ENCODE measurements around the gene GDF2.

The GDF2 gene

DNA sequence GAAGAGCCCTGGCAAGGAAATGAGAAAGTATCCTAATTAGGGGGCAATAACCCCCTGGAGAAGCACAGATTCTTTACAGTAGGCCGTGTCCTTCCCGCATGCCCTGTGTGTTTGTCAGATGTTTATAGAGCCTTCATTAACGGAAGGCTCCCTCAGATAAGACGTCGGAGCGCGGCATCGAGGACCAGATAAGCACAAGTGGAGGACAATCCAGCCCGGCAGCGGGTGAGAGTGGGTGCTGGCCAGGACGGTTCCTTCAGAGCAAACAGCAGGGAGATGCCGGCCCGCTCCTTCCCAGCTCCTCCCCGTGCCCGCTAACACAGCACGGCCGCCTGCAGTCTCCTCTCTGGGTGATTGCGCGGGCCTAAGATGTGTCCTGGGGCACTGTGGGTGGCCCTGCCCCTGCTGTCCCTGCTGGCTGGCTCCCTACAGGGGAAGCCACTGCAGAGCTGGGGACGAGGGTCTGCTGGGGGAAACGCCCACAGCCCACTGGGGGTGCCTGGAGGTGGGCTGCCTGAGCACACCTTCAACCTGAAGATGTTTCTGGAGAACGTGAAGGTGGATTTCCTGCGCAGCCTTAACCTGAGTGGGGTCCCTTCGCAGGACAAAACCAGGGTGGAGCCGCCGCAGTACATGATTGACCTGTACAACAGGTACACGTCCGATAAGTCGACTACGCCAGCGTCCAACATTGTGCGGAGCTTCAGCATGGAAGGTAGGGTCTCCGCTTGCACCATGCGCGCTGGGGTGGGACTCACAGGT, at the start of gene GDF2:
Gene GDF2, plus strand, starts transcription at position 155 of the 762 bp plus-strand sequence. Its CDS starts 215 bp downstream, at position 370.
- DNase-seq, result no peak

GRCh38 chr10:47276071-47276470, 46.2 kb upstream of the GDF2 start:
- no peak for DNase-seq

DNA sequence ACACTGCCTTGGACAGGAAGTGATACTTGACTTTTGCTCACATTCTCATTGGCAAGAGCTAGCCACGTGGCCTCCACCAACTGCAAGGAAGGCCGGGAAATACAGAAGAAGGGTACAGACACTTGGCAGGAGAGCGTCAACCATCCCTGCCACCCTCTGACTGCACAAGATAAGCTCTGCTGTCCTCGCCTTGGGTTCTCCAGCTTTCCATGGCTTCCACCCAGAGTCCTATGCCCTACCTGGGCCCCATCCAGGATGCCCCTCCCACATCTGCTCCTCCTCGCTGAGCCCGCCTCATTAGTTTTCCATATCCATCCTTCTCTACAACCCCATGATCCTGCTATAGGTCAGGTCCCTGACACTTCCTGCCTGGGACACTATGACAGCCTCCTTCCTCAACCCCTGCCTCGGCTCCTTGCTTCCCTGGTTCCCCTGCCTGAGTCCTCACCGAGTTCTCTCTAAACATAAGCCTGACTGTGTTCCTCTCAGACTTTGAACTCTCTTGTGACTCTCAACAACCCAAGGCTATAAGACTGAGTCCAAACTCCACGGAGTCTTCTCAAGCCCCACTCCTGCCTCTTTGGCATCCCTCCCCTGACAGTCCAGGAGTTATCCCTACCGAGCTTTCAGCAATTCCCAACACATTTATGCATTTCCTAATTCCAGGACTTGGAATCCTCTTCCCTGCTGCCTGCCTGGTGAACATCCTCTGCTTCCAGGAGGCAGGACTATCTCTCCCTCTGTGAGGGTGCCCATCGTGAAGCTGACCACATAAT, 45.5 kb upstream of the GDF2 start:
- DNase-seq, result no peak

DNA sequence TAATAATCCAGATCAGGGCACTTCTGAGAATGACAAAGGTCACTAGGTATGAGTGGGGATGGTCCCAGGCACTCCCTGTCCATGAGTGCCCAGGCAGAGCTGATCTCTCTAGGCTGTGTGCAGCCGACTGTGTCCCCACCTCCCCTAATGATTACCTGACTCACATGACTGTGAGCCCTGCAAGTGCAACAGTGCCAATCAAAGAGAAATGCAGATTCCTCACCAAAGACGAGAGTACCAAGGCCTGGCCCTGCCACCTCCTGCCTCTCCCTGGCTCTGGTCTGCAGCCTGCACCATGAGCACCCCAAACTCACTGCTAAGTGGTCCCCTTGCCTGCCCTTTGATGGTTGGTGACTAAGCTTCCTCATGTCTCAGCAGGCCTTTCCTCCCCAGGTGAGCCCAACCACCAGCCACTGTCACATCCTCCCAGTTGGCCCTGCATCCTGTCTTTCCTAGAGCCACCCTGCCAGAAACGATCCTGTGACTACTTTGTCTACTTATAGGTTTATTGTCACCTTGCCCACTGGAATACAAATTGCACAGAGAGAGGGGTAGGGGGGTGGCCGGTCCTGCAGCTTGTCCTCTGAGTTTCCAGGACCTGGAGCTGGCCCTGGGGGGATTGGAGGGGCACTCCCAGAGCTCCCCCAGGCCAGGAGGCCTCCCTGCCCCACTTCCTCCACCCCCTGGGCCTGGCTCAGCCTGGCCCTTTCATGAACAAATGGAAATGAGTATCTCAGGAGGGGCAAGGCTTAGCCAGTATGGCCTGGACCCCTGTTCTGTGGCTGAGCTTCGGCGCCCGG, 44.7 kb upstream of the GDF2 start:
- DNase-seq, result peak in 1 of 2 experiments; percentile 4

DNA sequence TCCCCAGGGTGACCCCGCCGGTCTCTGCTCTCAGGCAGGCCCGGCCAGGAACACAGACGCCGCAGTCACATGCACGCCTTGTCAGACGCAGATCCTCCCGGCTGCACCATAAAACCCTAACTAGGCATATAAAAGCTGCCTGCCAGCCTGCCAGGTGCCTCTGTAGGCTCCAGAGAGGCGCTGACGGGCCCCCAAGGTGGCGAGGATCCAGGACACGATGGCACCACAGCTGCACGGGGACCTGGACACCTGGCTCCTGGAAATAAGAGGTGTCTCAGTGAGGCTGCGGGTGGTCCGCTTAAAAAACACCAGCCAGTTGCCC, 44.1 kb upstream of the GDF2 start:
- DNase-seq, result no peak

DNA sequence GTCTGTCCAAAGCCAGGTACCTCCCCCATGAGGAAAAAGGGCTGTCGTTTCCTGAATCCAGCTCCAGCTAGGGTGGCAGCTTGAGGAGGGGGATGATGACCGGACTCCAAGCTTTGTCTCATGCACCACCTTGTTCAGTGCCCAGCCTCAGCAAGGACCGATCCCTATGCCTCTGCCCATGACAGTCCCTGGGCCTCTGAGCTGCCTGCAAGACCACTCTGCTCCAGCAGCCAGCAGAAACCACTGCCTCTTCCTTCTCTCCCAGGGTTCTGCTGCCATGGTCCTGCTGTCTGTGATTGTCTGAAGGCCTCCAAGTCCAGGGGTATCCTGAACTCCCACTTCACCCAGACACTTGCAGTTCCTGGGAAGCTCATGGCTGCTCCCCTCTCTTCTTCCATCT, 43.5 kb upstream of the GDF2 start:
- DNase-seq, result no peak

DNA sequence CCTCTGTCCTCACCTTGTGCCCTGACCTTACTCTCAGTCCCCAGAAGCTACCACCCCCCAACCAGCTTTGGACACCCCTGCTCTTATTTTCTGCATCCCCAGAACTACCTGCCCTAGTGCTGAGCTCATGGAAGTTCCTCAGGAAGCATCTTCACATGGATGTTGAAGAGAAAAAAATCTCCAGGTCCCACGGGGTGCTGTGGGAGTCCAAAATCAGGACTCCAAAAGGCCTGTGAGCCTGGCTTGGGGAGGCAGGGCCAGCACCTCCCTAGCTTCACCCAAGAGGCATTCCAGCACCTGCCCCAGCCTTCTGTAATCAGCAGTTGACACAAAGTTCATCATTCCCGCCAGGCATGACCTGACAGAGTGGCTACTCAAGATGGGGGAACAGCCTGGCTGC, 43.0 kb upstream of the GDF2 start:
- no peak for DNase-seq

- no peak for DNase-seq
These were observed 40.1 kb upstream of the GDF2 start for GRCh38 chr10:47282005-47282656.

DNA sequence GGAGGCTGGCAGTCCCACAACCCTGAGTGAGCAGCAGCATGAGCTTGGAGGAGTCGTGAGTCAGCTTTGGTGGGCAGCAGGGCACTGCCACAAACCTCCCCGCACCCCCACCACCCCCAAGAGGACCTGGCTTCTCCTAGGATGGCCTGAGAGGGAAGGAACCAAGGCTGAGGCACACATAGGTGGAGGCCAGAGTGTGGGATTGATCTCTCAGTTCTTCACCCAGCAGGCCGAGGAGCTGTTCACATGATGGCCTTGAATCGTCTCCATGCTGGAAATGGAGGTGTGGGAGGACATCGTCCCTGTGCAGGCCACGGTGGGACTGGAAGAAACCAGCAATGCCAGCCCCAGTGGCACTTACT, 39.6 kb upstream of the GDF2 start:
- no peak for DNase-seq

DNA sequence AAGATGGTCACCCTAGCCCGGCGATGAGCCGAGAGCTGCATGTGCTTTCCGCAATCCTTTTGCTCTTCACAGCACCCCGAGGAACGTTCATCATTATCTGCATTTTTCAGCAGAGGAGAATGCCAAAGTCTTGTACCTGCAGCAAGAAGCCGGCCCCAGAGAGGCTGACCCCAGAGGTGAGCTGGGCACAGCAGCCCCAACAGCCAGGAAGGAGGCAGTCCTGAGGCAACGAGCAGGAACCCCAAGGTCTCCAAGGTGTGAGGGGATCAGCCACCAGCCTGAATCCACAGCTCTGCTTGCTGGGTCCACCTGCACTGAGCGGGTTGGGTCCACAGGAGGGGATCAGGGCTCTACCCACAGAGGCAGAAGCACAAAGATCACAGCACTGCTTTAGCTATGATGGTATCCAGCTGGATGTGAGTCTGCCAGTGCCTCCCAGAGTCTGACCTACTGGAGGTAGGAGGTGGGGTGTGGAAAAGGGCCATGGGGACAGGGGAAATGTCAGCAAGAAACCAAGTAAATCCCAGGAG, 39.1 kb upstream of the GDF2 start:
- DNase-seq, result no peak

- DNase-seq, result no peak
These were observed 38.4 kb upstream of the GDF2 start for GRCh38 chr10:47283848-47284247.

- DNase-seq, result no peak
These were observed 36.7 kb upstream of the GDF2 start for GRCh38 chr10:47285381-47286115.

GRCh38 chr10:47286116-47286505, 36.1 kb upstream of the GDF2 start:
- DNase-seq, result no peak

GRCh38 chr10:47286591-47287315, 35.5 kb upstream of the GDF2 start:
- DNase-seq, result no peak

- no peak for DNase-seq
These were observed 34.9 kb upstream of the GDF2 start for GRCh38 chr10:47287365-47287802.

DNA sequence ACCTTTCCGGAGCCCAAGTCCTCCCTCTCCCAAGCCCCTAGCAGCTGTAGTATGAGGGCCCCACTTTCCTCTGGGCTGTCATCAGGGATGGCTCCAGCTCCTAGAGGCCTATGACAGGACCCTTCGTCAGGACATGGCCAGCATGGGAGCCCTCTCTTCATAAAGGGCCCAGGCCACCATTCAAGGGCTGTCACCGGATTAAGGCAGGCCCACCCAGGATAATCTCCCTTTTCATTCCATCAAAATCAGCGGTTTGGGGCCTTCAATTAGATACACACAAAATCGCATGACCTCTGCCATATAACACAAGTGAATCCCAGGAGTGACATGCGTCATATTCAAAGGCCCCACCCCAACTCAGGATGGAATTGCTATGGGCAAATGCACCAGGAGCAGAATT, 34.4 kb upstream of the GDF2 start:
- DNase-seq, result no peak

DNA sequence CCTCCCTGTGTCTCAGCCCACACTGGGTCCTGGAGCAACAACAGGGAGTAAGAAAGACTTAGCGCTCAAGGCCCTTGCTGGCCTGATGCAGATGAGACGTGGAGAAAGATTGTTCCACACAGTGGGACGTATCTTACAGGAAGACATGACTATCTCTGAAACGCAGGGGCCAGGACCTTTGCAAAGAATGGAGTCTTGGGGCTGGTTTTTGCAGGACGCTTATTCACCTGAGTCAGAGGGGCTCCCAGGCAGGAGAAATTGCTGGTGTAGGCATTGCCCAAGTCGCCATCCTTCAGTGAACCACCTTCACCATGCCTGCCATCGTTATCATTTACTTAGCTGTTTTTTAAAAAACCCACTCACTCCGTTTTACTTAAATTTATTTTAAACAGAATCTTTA, 34.0 kb upstream of the GDF2 start:
- no peak for DNase-seq

- no peak for DNase-seq
These were observed 33.2 kb upstream of the GDF2 start for GRCh38 chr10:47288916-47289495.

- no peak for DNase-seq
These were observed 32.3 kb upstream of the GDF2 start for GRCh38 chr10:47289921-47290320.

DNA sequence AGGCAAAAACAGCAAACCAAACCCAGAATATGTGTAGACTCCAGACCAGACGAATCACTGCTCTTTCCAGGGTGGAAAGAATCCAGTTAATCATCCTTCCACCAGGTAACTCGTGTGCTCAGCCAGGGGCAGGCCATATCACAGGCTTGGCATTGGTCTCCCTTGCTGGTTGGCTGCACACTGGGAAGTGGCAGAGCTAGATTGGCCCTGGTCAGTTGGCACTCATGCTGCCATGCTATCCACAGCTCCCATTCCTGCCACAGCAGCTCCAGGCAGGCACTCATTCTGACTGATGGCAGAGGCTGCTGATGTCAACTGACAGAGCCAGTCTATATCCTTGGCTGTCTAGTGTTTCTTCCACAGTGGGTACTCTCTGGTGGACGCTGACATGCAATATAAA, 31.9 kb upstream of the GDF2 start:
- no peak for DNase-seq

DNA sequence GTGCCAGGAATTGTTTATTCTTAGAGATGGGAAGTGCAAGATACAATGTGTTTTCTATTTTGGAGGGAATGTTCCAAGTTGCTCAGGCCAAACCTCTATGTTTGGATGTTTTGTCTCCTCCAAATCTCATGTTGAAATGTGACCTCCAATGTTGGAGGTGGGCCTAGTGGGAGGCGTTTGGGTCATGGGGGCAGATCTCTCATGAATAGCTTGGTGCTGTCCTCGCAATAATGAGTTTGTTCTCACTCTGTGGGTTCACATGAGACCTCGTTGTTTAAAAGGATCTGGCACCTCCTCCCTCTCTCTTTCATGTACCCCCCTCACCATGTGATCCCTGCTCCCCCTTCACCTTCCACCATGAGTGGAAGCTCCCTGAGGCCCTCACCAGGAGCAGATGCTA, 30.6 kb upstream of the GDF2 start:
- DNase-seq, result no peak

Data from NCI-H2081 (cell line).